Psoas muscle (tissue), 8 donors: ENCODE measurements around the gene RDH13. TPM values are rescaled to one million over a fixed set of nuclear protein-coding genes. Genes with fewer than 3 reads are reported as not detected.

Experiments used
- ATAC-seq, 4 donors: fragments of 200-7000 bp; cut with Tn5 transposase; one replicate each; pipeline ENCODE4 v1.9.1; 2020; ENCODE audit warnings: moderate library complexity in 3 of 4, mild to moderate bottlenecking in 2 of 4
- DNase-seq, 2 donors: peaks; one replicate each; pipeline ENCODE4 v3.0.0-alpha.2; 2020
- H3K27ac ChIP-seq: fragments of 200-600 bp; one replicate; pipeline ENCODE4 v1.8.0; 2022
- H3K27me3 ChIP-seq, 3 donors: fragments of 200-600 bp in 1 of 3; one replicate each; pipeline versions ENCODE4 v1.6.1 to v1.8.0; 2013 to 2022; ENCODE audit warnings: low read length in 2 of 3, mild to moderate bottlenecking in 2 of 3, moderate library complexity in 1 of 3; ENCODE audit not compliant: insufficient read depth in 3 of 3
- H3K36me3 ChIP-seq, 2 donors: fragments of 200-600 bp in 1 of 2; one replicate each; pipeline versions ENCODE4 v1.6.1 to v1.8.0; 2013 to 2022; ENCODE audit warnings: low read depth in 1 of 2, mild to moderate bottlenecking in 1 of 2, moderate library complexity in 1 of 2; ENCODE audit not compliant: insufficient read depth in 1 of 2
- H3K4me1 ChIP-seq: fragments of 200-600 bp; one replicate; pipeline ENCODE4 v1.8.0; 2022
- H3K4me3 ChIP-seq: fragments of 200-600 bp; one replicate; pipeline ENCODE4 v1.8.0; 2022; ENCODE audit warnings: mild to moderate bottlenecking
- H3K9me3 ChIP-seq: fragments of 200-600 bp; one replicate; pipeline ENCODE4 v1.8.0; 2022
- WGBS, 3 donors: extraction: QIAGEN DNeasy Blood & Tissue Kit; methylation state at CpG; one replicate each; pipeline versions ENCODE4 v1.1.6 to v1.1.7; 2013; 5-methylcytosine and 5-hydroxymethylcytosine counted together
- intact Hi-C, 2 donors: fragments of 100-400 bp; cut with DNase I; formaldehyde crosslinking; loops; one replicate each; pipeline versions ENCODE4 v1.11.0 to v1.14.2; 2022
- polyA plus RNA-seq, 3 donors: library from polyadenylated mRNA; stranded (reverse); fragments of 200-250 nt; gene quantifications; one replicate each; pipeline ENCODE4 v1.2.3, GENCODE V29; 2013
- total RNA-seq, 4 donors: library from RNA; stranded (reverse); fragmentation: NEBNext Ultra II Directional in 2 of 4; extraction: Animal tissue kit (Norgen Biotek cat#: 25700) in 2 of 4; gene quantifications; one replicate each; pipeline versions ENCODE4 v1.2.1 to v1.2.4, GENCODE V29; 2021 to 2023
- TF ChIP-seq, protein P1 (sequence below): fragments of 200-600 bp; IDR thresholded peaks from one replicate; pipeline ENCODE4 v1.8.0; 2022; ENCODE audit warnings: antibody characterized with exemption
- donor health status: healthy with polysubstance abuse.
- donor health status: DM: no; HTN: no; CAD: no; lungs with moderate emphysema.
- donor health status: Bipolar disorder and iron deficiency.
- donor health status: healthy.
- donor health status: DM: yes; HTN: yes; CAD: no.
- donor health status: DM: no; HTN: no; CAD: no.
- donor health status: DM: no; HTN: no; CAD: no.
- donor health status: DM: yes; HTN: yes; CAD: no.

Gene RDH13
- total and polyA plus RNA-seq, 7 donors = 4.5 to 18.0 (median 13.1) TPM

DNA sequence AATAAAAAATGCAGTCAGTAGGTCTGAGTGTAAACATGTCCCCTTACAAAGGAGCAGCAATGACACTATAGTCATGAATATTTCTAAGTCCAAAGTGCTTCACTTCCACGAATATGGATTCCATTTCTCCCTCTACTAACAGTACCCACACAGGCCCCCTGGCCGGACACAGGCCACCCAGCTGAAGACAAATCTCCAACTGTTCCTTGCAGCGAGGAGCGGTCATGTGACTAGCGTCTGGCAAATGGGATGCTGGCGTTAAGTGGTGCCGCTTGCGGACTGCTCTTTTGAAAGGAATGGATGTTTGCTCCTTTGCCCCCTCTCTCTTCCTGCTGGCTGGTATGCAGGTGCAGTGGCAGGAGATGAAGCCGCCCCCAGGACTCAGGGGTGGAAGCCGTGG, 38.3 kb upstream of the RDH13 start:
- intact Hi-C loops = no loop called here
- H3K36me3 ChIP-seq = peaks cover 2 to 59% of the 10 kb centered on the region in 2 donors
- TF ChIP-seq, protein P1, sequence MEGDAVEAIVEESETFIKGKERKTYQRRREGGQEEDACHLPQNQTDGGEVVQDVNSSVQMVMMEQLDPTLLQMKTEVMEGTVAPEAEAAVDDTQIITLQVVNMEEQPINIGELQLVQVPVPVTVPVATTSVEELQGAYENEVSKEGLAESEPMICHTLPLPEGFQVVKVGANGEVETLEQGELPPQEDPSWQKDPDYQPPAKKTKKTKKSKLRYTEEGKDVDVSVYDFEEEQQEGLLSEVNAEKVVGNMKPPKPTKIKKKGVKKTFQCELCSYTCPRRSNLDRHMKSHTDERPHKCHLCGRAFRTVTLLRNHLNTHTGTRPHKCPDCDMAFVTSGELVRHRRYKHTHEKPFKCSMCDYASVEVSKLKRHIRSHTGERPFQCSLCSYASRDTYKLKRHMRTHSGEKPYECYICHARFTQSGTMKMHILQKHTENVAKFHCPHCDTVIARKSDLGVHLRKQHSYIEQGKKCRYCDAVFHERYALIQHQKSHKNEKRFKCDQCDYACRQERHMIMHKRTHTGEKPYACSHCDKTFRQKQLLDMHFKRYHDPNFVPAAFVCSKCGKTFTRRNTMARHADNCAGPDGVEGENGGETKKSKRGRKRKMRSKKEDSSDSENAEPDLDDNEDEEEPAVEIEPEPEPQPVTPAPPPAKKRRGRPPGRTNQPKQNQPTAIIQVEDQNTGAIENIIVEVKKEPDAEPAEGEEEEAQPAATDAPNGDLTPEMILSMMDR = no peak
- no peak overlapping the region for H3K4me3 ChIP-seq
- ATAC-seq (no peak), DNase-seq (peak in 1 of 2 donors; percentile 24)
- 80 to 89% (median 83%) methylated on average over 10 of the region's 10 CpGs for WGBS, 3 donors
- no peak overlapping the region for H3K27ac ChIP-seq
- no peaks in the 10 kb centered on the region for H3K27me3 ChIP-seq
- peaks cover 5% of the 10 kb centered on the region for H3K4me1 ChIP-seq
- H3K9me3 ChIP-seq = peaks cover 4% of the 10 kb centered on the region

DNA sequence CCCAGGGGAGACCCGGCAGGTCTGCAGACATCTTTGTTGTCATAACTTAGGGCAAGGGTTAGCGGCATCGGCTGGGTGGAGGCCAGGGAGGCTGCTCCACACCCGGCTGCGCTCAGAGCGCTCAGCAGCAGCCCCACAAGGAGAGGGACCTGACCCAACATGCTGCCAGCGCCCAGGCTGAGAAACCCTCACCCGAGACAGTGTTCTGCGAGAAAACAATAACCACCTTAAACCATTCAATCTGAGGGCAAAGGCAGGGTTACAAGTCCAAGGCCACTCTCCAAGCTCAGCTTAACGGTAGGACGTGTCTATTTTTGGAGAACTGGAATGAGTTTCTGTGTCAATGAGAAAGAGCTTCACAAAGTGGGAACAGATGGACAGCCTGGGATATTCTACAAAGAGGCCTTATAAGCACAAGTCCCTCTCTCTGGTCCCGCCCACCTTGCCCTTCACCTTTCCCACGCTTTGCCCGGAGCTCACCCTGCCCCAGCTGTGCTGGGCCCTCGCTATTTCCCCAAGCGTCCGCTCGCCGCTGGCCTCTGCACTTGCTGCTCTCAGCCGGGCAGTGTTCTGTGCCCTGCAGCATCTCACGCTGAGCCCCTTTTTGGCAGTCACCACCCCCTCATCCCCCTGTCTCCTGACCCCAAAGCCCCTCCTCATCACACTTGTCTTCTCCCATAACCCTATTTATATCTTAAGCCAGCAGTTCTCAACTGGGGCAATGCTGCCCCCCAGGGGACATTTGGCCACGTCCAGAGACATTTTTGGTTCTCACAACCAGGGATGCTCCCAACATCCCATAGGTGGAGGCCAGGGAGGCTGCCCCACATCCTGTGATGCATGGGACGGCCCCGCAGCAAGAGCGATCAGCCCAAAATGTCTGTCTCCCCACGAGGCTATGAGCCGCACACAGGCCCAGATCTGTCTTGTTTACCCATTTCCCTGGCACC, 36.9 kb upstream of the RDH13 start:
- TF ChIP-seq, protein P1 = peak; percentile 7
- Histone ChIP-seq H3K27me3 (no peaks in the 10 kb centered on the region), H3K9me3 (peaks cover 4% of the 10 kb centered on the region), H3K36me3 (peaks cover 0 to 67% of the 10 kb centered on the region in 2 donors), H3K4me3 (no peak overlapping the region), H3K4me1 (peaks cover 5% of the 10 kb centered on the region), H3K27ac (no peak overlapping the region)
- peak in 2 of 4 donors; percentile 33 to 42 for ATAC-seq
- WGBS, 3 donors = 72 to 76% (median 75%) methylated on average over 27 of the region's 27 CpGs
- peak; percentile 22 to 48 for DNase-seq
- intact Hi-C loops = no loop called here

DNA sequence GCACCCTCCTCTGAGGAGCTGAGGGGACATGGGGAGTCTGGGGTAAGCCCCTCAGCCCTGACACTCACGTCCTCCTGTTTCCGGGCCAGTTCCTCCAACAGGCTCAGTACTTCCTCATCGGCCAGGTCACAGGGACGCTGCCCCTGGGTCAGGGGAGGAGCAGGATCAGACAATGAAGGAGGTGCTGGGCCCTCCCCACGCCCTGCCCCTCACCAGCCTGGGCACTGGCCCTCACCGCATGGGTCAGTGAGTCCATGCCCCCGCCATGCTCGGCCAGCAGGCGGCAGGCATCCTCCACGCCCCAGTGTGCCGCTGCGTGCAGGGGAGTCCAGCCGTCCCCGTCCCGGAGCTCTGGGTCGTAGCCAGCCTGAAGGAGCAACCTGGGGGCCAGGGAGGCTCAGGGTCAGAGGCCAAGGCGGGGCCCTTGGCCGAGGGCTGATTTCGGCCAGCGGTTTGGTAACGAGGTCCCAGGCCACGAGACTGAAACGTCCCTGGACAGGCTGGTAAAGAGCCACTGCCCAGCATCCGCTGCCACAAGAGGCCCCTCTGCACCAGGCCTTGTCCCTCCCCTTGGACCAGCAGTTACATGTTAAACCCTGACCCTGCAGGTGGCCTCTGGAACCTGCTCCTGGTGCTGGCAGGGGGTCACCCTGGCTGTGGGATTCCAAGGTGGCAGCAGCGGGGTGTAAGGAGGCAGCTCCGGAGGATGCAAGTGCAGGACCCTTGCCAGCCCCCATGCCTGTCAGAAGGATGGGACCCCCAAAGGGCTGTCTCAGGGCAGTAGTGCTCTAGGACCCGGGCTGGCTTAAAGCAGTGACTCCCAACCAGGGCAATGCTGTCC, 36.0 kb upstream of the RDH13 start:
- peaks cover 5% of the 10 kb centered on the region for H3K4me1 ChIP-seq
- TF ChIP-seq, protein P1 = no peak
- peak in 1 of 2 donors; percentile 48 for DNase-seq
- H3K36me3 ChIP-seq = peaks cover 0 to 73% of the 10 kb centered on the region in 2 donors
- H3K27me3 ChIP-seq = no peaks in the 10 kb centered on the region
- no peak overlapping the region for H3K4me3 ChIP-seq
- H3K27ac ChIP-seq = no peak overlapping the region
- 84 to 88% (median 86%) methylated on average over 20 to 27 of the region's 27 CpGs for WGBS, 3 donors
- ATAC-seq = peak in 2 of 4 donors; percentile 7 to 26
- peaks cover 4% of the 10 kb centered on the region for H3K9me3 ChIP-seq
- intact Hi-C loops = no loop called here

DNA sequence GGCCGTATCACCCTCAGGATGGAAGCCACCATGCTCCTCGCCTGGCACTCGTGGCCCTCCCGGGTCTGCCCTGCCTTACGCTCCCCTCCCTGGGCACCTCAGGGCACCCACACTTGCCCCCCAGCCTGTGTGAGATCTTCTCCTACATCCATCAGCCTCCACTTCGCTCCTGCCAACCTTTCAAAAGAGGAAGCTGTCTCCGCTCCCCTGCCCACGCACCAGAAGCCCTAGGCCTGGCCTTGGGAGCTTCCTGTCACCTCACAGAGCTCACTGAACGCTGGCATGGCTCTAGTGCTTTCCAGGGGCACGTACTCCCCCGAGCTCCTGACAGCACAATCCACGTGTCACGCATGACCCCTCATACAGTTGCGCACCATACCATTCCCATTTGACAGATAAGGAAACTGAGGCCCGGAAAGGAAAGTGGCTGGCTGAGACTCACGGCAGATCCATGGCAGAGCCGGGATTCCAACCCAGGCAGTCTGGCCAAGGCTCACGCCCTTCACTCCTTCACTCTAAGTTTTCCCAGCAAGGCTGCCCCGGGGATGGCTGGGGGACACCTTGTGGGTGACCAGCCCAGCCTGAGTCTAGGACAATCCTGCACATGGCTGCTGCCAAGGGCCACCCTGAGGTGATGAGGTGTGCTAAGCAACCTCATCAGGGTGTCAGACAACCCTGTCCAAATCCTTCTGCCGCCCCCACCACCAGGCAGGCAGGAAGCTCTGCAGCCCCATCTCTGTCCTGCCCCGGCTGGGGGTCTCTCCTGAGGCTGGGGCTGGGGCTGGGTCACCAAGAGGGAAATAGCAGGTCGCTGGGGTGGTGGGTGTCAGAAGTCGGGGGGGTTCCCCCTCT, 35.1 kb upstream of the RDH13 start:
- Histone ChIP-seq H3K27me3 (no peaks in the 10 kb centered on the region), H3K4me1 (peaks cover 5% of the 10 kb centered on the region), H3K36me3 (peaks cover 0 to 65% of the 10 kb centered on the region in 2 donors), H3K9me3 (peaks cover 1% of the 10 kb centered on the region), H3K27ac (no peak overlapping the region), H3K4me3 (no peak overlapping the region)
- intact Hi-C loops = no loop called here
- ATAC-seq = no peak
- no peak for DNase-seq
- TF ChIP-seq, protein P1 = no peak
- 90 to 93% (median 93%) methylated on average over 23 of the region's 23 CpGs for WGBS, 3 donors
